KMS-11 (cell line): ENCODE results near the gene LPP.

ENCODE experiments used
- H2AFZ ChIP-seq: fragments of 200-600 bp; sonication (generic); 2 replicates; pipeline ENCODE4 v1.6.1; 2016; ENCODE audit warnings: antibody characterized with exemption, mixed run types, low read depth
- H3K27ac ChIP-seq: fragments of 200-600 bp; sonication (generic); 2 replicates; pipeline ENCODE4 v1.6.1; 2016; ENCODE audit warnings: mild to moderate bottlenecking, mixed run types
- H3K27me3 ChIP-seq: fragments of 200-600 bp; sonication (generic); 2 replicates; pipeline ENCODE4 v1.6.1; 2017; ENCODE audit warnings: mild to moderate bottlenecking, low read depth, mixed run types, moderate library complexity; ENCODE audit not compliant: insufficient read depth
- H3K36me3 ChIP-seq: fragments of 200-600 bp; sonication (generic); 2 replicates; pipeline ENCODE4 v1.6.1; 2017; ENCODE audit warnings: mild to moderate bottlenecking, mixed run types; ENCODE audit not compliant: insufficient read depth
- H3K4me1 ChIP-seq: fragments of 200-600 bp; sonication (generic); 2 replicates; pipeline ENCODE4 v1.6.1; 2016; ENCODE audit warnings: mild to moderate bottlenecking, low read depth, mixed run types; ENCODE audit not compliant: poor library complexity, severe bottlenecking
- H3K4me2 ChIP-seq: fragments of 200-600 bp; sonication (generic); 2 replicates; pipeline ENCODE4 v1.7.0; 2016; ENCODE audit warnings: mild to moderate bottlenecking, mixed run types
- H3K4me3 ChIP-seq: fragments of 200-600 bp; sonication (generic); IDR thresholded peaks from 2 replicates; pipeline ENCODE4 v1.6.1; 2017; ENCODE audit warnings: low read depth, low read length, mixed read lengths; ENCODE audit not compliant: insufficient read depth
- H3K79me2 ChIP-seq: fragments of 200-600 bp; sonication (generic); 2 replicates; pipeline ENCODE4 v1.6.1; 2016; ENCODE audit warnings: low read depth, mixed run types; ENCODE audit not compliant: insufficient read depth
- H3K9ac ChIP-seq: fragments of 200-600 bp; sonication (generic); 2 replicates; pipeline ENCODE4 v1.6.1; 2016; ENCODE audit warnings: mild to moderate bottlenecking, mixed run types
- H4K20me1 ChIP-seq: fragments of 200-600 bp; sonication (generic); 2 replicates; pipeline ENCODE4 v1.6.1; 2016; ENCODE audit warnings: mild to moderate bottlenecking, mixed run types; ENCODE audit not compliant: insufficient read depth
- CTCF ChIP-seq: fragments of 200-600 bp; sonication (generic); conservative IDR thresholded peaks from 2 replicates; pipeline ENCODE4 v1.6.1; 2017; ENCODE audit warnings: low read depth, mild to moderate bottlenecking, antibody characterized with exemption, low read length, moderate library complexity, mixed read lengths

Gene LPP

GRCh38 chr3:188658606-188659005 is 504.6 kb downstream of the LPP start:
- Histone ChIP-seq H3K27ac (no peak overlapping the region), H3K79me2 (no peaks in the 10 kb centered on the region), H4K20me1 (no peaks in the 10 kb centered on the region), H3K9ac (no peak overlapping the region), H3K4me3 (no peak overlapping the region), H3K27me3 (no peaks in the 10 kb centered on the region), H2AFZ (no peak overlapping the region), H3K4me2 (no peak overlapping the region), H3K36me3 (no peaks in the 10 kb centered on the region), H3K4me1 (no peaks in the 10 kb centered on the region)
- no peak for TF ChIP-seq CTCF

GRCh38 chr3:188659449-188660090 is 505.6 kb downstream of the LPP start:
- no peaks in the 10 kb centered on the region for H3K27me3 ChIP-seq
- no peaks in the 10 kb centered on the region for H3K79me2 ChIP-seq
- no peak overlapping the region for H3K4me2 ChIP-seq
- H3K4me3 ChIP-seq = no peak overlapping the region
- no peak for TF ChIP-seq CTCF
- no peak overlapping the region for H2AFZ ChIP-seq
- H3K4me1 ChIP-seq = no peaks in the 10 kb centered on the region
- H4K20me1 ChIP-seq = no peaks in the 10 kb centered on the region
- H3K36me3 ChIP-seq = no peaks in the 10 kb centered on the region
- no peak overlapping the region for H3K9ac ChIP-seq
- H3K27ac ChIP-seq = no peak overlapping the region

GRCh38 chr3:188660415-188660814 is 506.5 kb downstream of the LPP start:
- no peak for TF ChIP-seq CTCF
- Histone ChIP-seq H3K79me2 (no peaks in the 10 kb centered on the region), H4K20me1 (no peaks in the 10 kb centered on the region)

GRCh38 chr3:188661806-188662205 is 507.8 kb downstream of the LPP start:
- no peak overlapping the region for H3K27ac ChIP-seq
- H3K4me1 ChIP-seq = no peaks in the 10 kb centered on the region
- no peaks in the 10 kb centered on the region for H4K20me1 ChIP-seq
- no peak overlapping the region for H3K4me3 ChIP-seq
- no peak for TF ChIP-seq CTCF
- H3K4me2 ChIP-seq = no peak overlapping the region
- H3K9ac ChIP-seq = no peak overlapping the region
- no peaks in the 10 kb centered on the region for H3K79me2 ChIP-seq
- H3K36me3 ChIP-seq = no peaks in the 10 kb centered on the region
- no peaks in the 10 kb centered on the region for H3K27me3 ChIP-seq
- H2AFZ ChIP-seq = no peak overlapping the region

More at GRCh38 chr3:188660415-188660814, 506.5 kb downstream of the LPP start:
- Histone ChIP-seq H3K27me3 (no peaks in the 10 kb centered on the region), H3K9ac (no peak overlapping the region), H3K36me3 (no peaks in the 10 kb centered on the region), H3K27ac (no peak overlapping the region), H3K4me1 (no peaks in the 10 kb centered on the region), H2AFZ (no peak overlapping the region), H3K4me2 (no peak overlapping the region), H3K4me3 (no peak overlapping the region)
